ENCODE results near the gene SEC61A2. TPM values are rescaled to one million over a fixed set of nuclear protein-coding genes. Genes with fewer than 3 reads are reported as not detected.

The SEC61A2 gene
- total and polyA plus RNA-seq, 8 donors = 4.8 to 19.9 (median 15.5) TPM

DNA sequence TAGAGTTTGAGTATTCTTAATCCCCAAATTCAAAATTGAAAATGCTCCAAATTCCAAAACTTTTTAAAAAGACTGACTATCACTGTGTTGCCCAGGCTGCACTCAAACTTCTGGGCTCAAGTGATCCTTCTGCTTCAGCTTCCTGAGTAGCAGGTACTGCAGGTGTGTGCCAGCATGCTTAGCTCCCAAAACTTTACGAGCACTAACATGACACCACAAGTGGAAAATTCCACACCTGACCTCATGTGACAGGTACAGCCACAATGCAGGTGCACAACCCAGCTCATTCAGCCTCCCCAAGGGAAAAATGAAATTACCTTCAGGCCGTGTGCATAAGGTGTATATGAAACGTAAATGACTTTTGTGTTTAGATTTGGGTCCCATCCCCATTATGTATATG is 83.0 kb downstream of the SEC61A2 start:
- Histone ChIP-seq H3K9me3 (no peaks in the 10 kb centered on the region), H3K36me3 (peaks cover 0 to 65% of the 10 kb centered on the region in 2 donors), H3K4me1 (peaks cover 3 to 13% of the 10 kb centered on the region in 2 donors), H3K4me3 (no peak overlapping the region), H3K27ac (no peak overlapping the region), H3K27me3 (no peaks in the 10 kb centered on the region)
- no peak for ATAC-seq
- intact Hi-C loops (cut with DNase I) = no loop called here
- no peak for DNase-seq
- TF ChIP-seq, protein P1, sequence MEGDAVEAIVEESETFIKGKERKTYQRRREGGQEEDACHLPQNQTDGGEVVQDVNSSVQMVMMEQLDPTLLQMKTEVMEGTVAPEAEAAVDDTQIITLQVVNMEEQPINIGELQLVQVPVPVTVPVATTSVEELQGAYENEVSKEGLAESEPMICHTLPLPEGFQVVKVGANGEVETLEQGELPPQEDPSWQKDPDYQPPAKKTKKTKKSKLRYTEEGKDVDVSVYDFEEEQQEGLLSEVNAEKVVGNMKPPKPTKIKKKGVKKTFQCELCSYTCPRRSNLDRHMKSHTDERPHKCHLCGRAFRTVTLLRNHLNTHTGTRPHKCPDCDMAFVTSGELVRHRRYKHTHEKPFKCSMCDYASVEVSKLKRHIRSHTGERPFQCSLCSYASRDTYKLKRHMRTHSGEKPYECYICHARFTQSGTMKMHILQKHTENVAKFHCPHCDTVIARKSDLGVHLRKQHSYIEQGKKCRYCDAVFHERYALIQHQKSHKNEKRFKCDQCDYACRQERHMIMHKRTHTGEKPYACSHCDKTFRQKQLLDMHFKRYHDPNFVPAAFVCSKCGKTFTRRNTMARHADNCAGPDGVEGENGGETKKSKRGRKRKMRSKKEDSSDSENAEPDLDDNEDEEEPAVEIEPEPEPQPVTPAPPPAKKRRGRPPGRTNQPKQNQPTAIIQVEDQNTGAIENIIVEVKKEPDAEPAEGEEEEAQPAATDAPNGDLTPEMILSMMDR (IDR thresholded peaks at IDR 0.05) = no peak

DNA sequence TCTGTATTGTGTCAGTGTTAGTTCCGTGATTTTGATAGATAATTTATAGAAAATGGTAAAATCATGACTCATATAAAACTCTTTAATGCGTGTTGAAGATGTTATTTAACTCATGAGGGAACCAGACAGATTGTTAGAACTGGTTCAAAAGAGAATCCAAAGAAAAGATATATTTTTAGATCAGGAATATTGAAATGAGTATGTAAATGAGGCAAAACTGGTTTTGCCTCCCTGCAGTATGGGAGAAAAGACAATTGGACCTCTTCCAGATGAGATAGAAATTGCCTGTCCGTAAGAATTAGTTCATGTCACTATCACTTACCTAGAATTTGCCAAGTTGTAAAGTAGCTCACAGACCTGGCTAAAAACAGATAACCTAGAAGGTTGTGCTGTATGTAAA is 84.1 kb downstream of the SEC61A2 start:
- peaks cover 3 to 13% of the 10 kb centered on the region in 2 donors for H3K4me1 ChIP-seq
- no peaks in the 10 kb centered on the region for H3K27me3 ChIP-seq
- no peaks in the 10 kb centered on the region for H3K9me3 ChIP-seq
- H3K4me3 ChIP-seq = no peak overlapping the region
- ATAC-seq (no peak), DNase-seq (no peak)
- no peak overlapping the region for H3K27ac ChIP-seq
- TF ChIP-seq, protein P1 (IDR thresholded peaks at IDR 0.05) = no peak
- peaks cover 0 to 67% of the 10 kb centered on the region in 2 donors for H3K36me3 ChIP-seq
- intact Hi-C loops (cut with DNase I) = no loop called here

DNA sequence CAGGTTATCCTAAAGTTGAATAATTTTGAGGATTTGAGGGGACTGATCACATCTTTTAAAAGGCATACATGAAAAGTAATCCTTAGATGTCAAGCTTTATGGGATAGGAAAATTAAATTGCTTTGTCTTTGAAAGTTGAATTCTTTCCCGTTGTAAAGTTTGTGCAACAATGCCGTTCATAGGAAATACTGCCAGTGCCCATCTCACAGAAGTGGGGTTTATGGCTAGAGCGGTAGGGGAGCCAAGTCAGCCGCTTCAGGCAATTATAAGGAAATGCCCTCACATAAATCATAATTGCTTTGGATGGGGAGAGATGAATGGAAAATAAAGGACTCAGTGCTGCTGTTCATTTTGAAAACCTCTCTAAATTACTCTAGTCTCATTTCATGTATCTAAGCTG is 84.6 kb downstream of the SEC61A2 start:
- ATAC-seq (no peak), DNase-seq (no peak)
- no peaks in the 10 kb centered on the region for H3K27me3 ChIP-seq
- H3K4me3 ChIP-seq = no peak overlapping the region
- H3K27ac ChIP-seq = no peak overlapping the region
- TF ChIP-seq, protein P1 (IDR thresholded peaks at IDR 0.05) = no peak
- H3K9me3 ChIP-seq = no peaks in the 10 kb centered on the region
- intact Hi-C loops (cut with DNase I) = no loop called here
- peaks cover 3 to 13% of the 10 kb centered on the region in 2 donors for H3K4me1 ChIP-seq
- H3K36me3 ChIP-seq = peaks cover 0 to 68% of the 10 kb centered on the region in 2 donors

DNA sequence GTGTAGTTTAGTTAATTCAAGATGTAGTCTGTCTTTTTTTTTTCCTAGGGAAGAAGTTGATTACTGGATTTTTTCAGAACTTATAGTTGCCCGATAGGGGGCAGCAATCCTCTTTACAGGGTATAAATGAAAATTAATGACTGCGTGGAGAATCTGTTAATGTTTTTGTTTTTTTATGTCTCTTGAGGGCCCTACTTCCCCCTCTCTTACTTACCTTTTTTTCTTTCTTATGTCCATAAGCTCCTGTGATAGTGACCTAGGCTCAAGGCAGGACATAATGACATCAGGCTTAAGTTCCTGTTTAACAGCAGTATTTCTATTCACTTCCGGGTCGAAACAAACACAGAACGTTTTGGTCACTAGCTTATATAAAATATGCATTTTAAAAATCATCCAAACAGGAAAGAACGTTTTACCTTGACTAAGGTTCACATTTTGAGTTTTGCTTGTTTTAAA is 85.3 kb downstream of the SEC61A2 start:
- H3K4me3 ChIP-seq = peak overlapping the region in 1 of 2 donors; percentile 8
- peaks cover 0 to 63% of the 10 kb centered on the region in 2 donors for H3K36me3 ChIP-seq
- H3K4me1 ChIP-seq = peaks cover 3 to 18% of the 10 kb centered on the region in 2 donors
- TF ChIP-seq, protein P1 (IDR thresholded peaks at IDR 0.05) = peak; percentile 57 to 59
- no peaks in the 10 kb centered on the region for H3K27me3 ChIP-seq
- H3K9me3 ChIP-seq = no peaks in the 10 kb centered on the region
- peak overlapping the region in 1 of 2 donors; percentile 61 for H3K27ac ChIP-seq
- peak in 2 of 4 donors; percentile 23 to 40 for DNase-seq
- intact Hi-C loops (cut with DNase I) = no loop called here
- ATAC-seq = peak; percentile 73

Small RNA genes within 50 kb of the gene (microRNA-seq; reads per million reads assigned to microRNA genes)
- gene MIR548AK = 0 reads per million in 2 donors

Other genes starting within 250 kb of the SEC61A2 start
- 10 to 100 TPM; 14.5 to 18.7 TPM for gene UPF2, start 86.9 kb upstream of the SEC61A2 start, total RNA-seq
- gene UPF2, start 86.9 kb upstream of the SEC61A2 start, polyA plus RNA-seq (ENCODE audit: insufficient read length in 6 of 6) = 10 to 100 TPM; 29.2 to 44.3 (median 34.9) TPM
- gene DHTKD1, start 60.7 kb upstream of the SEC61A2 start, total RNA-seq = 10 to 100 TPM; 17.5 to 26.7 TPM
- gene DHTKD1, start 60.7 kb upstream of the SEC61A2 start, polyA plus RNA-seq (ENCODE audit: insufficient read length in 6 of 6) = 10 to 100 TPM; 17.9 to 21.1 (median 18.8) TPM
- 10 to 100 TPM; 47.2 to 56.8 TPM for gene NUDT5, start 66.2 kb downstream of the SEC61A2 start, total RNA-seq
- gene NUDT5, start 66.2 kb downstream of the SEC61A2 start, polyA plus RNA-seq (ENCODE audit: insufficient read length in 6 of 6) = 10 to 100 TPM; 57.2 to 64.6 (median 58.4) TPM
- gene CDC123, start 66.5 kb downstream of the SEC61A2 start, total RNA-seq = 10 to 100 TPM; 51.9 to 63.6 TPM
- 10 to 100 TPM; 85.4 to 98.6 (median 93.7) TPM for gene CDC123, start 66.5 kb downstream of the SEC61A2 start, polyA plus RNA-seq (ENCODE audit: insufficient read length in 6 of 6)
- 10 to 100 TPM in 1 of 2 donors, 1 to 10 TPM in 1; 6.2 to 10.8 TPM for gene CAMK1D, start 219.9 kb downstream of the SEC61A2 start, total RNA-seq
- gene CAMK1D, start 219.9 kb downstream of the SEC61A2 start, polyA plus RNA-seq (ENCODE audit: insufficient read length in 6 of 6) = 1 to 10 TPM; 4.4 to 5.4 (median 4.7) TPM